Measurements from ENCODE around the gene M1AP. TPM values are rescaled to one million over a fixed set of nuclear protein-coding genes. Genes with fewer than 3 reads are reported as not detected.

The M1AP gene, protein sequence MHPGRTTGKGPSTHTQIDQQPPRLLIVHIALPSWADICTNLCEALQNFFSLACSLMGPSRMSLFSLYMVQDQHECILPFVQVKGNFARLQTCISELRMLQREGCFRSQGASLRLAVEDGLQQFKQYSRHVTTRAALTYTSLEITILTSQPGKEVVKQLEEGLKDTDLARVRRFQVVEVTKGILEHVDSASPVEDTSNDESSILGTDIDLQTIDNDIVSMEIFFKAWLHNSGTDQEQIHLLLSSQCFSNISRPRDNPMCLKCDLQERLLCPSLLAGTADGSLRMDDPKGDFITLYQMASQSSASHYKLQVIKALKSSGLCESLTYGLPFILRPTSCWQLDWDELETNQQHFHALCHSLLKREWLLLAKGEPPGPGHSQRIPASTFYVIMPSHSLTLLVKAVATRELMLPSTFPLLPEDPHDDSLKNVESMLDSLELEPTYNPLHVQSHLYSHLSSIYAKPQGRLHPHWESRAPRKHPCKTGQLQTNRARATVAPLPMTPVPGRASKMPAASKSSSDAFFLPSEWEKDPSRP
- 0.13 TPM for polyA plus RNA-seq (2013, experiment 1 of 2; ENCODE audit: insufficient read length)
- polyA plus RNA-seq (2013, experiment 2 of 2; ENCODE audit: insufficient read length), result 0.22 TPM

DNA sequence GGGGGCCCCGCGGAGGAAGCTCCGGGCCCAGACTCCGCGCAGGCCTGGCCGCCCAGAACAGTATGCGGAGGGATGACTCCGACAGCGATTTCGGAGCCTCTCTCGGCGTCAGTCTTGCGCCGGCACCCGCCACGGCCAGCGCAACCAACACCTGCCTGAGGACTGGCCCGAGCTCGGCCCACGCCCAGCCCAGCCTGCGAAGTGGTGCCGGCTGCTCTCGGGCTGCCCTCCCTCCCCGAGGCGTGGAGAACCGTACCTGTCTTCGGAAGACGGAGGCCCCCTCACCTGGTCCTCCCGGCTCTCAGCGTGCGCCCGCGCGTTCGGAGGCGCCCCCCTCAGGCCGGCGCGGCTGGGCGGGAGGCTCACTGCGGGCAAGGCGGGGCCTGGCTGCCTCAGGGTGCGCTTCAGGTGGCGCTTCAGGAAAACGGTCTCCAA lies at the start of gene M1AP:
M1AP (minus strand) TSS at position 322 of the 435 bp plus-strand sequence. CDS start 8,055 bp downstream, outside the sequence.
- DNase-seq, result no peak

DNA sequence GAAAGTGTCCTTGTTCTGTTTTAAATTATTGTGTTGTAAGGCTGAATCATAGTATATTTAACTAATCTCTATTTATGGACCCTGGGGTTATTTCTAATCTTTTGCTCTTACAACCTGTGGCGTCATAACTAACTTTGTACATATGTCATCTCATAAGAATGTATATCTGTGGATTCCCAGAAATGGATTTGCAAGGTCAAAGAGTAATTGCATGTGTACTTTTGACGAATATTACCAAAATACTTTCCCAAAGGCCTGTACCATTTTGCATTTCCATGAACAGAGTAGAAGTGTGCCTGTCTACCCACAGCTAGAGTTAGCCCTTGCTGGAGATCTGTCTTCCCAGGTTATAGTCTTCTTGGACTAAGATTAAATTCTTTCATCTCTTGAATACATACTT lies 48.7 kb upstream of the M1AP start:
- DNase-seq, result peak; percentile 53

DNA sequence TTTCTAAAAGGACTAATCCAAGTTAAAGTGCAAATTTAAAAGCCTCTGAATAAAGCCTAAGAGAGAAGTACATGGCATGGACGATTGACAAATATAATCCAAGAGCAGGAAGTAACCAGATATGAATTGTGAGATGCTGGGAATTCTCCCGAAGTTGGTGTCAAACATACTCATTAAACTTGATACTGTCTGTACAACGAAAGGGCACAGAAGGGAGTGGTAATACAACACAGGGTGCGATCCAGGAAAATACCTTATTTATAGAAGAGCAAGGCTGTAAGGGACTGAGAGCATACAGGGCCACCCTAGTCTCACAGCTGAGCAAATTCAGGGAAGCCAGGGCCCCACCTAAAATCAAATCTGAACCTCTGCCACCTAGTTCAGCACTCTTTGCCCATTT lies 47.5 kb upstream of the M1AP start:
- DNase-seq, result no peak

DNA sequence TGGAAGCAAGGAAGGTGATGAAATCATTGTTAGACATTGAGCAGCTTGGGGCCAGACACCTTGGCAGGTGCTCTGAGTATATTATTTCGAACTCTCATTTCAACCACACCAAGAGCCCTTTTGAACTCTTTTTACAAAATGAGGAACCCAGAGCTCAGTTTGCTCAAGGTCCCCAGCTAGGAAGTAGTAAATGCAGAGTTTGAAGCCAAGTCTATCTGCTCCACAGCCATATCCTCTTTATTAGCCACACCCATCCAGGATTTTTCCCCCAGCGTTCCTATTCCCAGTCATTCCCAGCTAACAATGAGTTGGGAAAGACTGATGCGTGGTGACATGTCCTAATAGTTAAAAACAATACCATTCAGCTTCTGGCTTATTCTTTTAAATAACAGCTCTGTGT lies 46.2 kb upstream of the M1AP start:
- no peak for DNase-seq

DNA sequence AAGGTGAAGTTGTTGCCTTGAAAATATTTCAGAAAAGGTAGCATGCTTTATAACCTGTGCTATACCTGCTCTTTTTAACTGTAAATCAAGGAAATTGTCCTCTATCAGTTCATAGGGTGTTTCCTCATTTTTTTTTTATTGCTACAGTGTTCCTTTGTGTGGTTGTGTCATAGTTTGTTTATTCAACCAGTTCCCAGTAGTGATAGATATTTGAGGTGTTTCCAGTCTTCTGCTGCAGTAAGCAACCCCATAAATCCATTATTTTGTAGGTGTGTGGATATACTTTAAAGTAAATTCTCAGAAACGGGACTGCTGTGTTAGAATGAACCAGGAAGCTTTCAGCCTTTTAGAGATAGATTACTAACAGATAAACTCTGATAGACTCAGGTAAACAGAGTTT lies 45.5 kb upstream of the M1AP start:
- no peak for DNase-seq

DNA sequence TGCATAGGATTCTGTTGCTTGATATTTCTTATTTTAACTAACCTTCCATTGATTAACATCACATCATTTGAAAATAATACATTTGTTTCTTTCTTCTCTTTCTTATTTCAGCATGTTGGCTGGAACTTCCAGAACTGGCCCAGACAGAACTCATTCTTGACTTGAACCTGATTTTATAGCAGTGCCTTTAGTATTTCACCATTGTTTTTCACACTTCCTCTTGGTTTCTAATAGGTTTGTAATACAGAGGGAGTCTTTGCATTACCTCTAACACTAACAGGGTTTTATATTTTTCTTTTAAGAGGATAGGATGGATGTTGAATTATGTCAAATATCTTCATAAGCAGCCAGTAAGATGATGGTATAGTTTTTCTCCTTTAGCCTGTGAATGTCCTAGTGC lies 45.1 kb upstream of the M1AP start:
- no peak for DNase-seq

DNA sequence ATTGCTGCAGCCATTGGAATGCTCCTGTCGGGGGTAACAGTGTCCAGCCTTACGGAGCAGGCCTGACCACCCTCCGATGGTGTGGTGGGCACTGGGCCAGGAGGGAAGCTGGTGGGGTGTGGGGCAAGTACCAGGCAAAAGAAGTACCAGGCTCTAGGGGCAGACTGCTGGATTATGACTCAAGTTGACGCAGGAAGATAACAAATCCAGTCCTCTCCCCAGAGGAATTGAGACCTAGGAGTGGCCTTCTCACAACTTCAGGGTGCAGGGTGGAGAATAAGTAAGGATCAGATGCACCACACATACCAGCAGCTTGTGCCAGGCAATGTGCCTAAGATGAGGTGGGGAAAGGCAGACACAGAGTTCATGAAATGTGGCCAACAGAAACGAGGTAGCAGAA lies 43.8 kb upstream of the M1AP start:
- DNase-seq, result no peak

DNA sequence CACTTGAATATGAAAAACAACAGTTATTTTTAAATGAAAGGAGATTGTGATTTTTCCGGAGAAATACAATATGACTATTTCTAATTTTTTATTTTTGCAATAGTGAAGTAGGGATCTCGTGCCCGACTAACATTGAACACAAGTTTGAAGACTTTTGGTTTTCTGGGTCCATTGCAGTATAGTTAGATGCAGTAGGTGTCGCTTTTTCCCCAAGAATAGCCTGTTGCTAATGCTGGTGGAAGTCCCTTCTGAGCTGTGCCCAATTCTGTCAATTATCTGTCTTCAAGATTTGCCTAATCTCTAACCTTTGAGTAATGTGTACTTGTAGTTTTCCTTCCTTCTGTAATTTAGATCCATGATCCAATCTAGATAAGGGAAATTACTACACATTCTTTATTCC lies 42.4 kb upstream of the M1AP start:
- peak; percentile 56 for DNase-seq

DNA sequence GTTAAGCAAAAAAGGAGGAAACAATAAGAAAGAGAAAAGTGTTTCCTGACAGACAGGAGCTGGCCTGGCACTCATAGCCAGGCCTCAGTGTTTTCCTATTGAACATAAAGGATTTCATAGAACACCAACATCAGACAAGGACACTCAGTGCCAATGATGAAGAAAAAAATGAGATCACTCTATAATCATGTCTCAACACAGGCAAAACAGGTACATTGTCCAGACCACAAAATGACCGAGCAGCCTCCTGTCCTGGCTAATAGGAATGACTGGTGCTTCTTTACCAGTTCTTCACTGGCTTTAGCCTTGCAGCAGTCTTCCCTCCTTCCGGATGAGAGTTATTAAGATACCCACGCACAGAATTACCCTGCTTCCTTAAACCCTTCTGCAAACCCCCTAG lies 41.5 kb upstream of the M1AP start:
- no peak for DNase-seq

DNA sequence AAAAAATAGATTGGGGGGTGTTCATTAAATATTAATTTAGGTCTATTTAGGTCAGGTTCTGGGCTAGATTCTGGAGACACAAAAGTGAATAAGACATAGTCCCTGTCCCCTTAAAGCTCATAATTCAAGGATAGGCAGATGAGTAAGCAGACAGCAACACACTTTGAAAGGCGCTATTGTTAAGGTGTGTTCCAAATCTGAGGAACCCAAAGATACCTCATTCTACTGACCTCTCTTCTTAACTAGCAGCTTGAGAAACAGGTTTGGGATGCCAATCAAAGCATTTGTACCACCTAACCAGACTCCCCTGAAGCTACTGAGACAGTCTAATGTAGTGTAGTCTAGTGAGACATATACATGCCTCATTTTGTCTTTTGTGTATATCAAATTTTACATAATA lies 40.8 kb upstream of the M1AP start:
- DNase-seq, result no peak

DNA sequence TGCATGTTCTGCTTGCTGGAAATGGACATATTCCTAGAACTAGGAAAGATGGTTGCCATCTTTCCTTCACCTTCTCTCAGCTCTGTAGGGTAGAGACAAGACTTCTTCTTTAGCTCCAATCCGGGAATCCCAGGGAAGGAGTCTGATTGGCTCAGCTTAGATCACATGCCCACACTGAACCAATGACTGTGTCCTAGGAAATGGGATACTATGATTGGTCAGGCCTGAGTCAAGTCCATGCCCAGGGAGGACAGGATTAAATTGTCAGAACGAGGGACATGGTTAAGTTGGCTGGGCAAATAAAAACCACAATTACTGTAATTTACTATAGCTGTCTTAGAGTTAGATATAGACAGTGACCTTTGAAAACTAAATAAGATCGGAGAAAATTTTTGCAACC lies 37.3 kb upstream of the M1AP start:
- no peak for DNase-seq

DNA sequence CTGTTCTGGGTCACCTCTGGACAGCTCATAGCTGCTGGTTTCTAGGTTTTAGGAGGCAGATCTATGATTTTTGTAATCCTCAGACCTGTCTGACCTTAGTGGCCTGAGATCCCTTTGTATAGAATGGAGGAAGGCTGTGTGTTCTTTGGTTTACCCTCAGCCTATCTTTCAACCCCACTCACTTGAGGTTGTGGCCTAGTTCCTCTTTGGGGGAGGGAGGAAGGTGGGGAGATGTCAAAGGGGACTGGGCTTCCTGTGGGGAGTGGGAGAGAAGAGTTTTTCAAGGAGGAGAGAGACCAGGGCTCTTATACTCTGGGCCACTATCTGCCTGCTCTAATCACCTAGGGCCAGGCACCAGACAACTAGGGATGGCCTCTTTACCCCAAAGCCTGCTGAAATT lies 34.4 kb upstream of the M1AP start:
- no peak for DNase-seq

DNA sequence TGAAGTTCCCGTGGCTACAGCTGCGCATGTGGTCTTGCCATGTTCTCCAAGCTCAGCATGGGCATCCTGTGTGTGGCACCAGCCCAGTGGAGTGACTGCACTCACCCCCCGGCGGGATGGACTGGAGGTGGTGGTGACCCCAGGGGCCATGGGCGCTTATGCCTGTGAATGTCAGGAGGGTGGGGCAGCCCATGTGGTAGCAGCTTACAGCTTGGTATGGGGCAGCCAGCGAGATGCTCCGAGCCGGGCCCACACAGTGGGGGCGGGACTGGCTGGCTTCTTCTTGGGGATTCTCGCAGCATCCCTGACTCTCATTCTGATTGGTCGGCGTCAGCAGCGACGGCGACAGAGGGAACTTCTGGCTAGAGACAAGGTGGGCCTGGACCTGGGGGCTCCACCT lies 31.5 kb upstream of the M1AP start:
- DNase-seq, result no peak

DNA sequence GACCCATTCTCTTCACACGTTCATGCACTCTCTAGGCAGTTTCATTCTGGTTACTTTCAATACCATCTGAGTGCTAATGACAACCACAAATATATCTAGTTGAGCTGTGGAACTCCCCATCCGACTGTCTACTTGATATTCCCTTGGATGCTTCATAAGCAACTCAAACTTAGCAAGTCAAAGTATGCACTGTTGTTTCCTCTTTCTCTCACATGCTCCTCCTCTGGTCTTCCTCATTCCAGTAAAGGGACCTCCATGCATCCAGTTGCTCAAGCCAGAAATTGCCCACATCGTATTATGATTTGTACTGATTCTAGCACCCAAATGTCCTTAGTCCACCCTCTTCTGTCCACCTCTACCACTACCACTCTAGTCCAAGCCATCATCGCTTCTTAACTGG lies 28.2 kb upstream of the M1AP start:
- DNase-seq, result no peak

DNA sequence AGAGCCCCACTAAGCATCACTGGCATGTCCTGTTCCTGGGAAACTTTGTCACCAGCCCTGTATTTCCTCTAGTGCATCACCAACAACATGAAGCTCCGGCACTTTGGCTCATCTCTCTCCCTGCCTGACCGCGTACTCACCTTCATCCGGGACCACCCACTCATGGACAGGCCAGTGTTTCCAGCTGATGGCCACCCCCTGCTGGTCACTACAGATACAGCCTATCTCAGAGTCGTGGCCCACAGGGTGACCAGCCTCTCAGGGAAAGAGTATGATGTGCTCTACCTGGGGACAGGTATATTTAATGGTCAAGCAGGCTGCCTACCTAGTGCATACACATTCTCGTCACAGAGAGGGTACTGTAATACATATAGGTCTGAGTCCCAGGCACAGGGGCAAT lies 27.0 kb upstream of the M1AP start:
- no peak for DNase-seq

DNA sequence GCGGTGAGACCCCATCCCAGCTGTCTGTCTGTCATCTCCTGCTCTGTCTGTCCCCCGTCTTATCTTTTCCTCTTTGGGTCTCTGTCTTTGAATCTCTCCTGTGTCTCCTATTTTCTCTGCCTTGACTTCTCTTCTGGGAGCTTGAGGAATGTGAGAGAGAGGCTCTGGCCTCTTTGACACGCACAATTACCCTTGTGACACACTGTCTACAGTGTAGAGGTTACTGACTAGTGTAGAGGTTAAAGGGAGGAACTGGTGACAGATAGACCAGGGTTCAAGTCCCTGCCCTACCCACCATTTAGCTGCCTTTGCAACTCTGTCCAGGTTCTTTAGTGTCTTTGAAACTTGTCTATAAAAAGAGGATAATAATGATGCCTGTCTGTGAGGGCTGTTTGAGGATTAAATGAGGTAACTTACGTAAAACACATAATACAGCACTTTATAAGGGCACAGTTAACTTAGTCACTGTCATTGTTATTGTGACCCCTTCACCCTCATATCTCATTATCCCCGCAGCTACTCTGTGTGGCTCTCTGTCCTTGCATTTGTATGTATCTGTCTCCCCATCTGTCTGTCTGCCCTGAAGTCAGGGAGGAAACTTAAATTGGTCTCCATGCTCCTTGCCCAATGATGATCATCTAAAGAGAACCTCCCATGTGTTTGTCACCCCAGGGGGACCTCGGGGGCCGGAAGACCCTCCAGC lies 25.8 kb upstream of the M1AP start:
- no peak for DNase-seq

DNA sequence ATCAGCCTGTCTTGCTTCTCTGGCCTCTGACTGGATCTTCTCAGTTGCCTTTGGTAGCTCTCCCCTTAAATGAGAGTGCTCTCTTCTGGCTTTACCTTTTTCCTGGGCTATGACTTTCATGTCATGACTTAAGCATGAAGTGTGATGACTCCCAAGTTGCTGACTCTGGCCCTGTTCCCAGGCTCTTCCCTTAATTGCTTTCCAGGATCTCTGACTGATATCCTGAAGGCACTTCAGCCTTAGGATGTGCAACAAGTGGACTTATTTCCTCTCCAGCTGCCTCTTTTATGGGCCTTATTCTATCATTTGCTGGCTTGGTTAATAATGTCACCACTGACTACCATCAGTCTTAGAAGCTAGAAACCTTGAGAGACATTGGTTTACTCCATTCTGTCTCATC lies 23.3 kb upstream of the M1AP start:
- DNase-seq, result peak; percentile 46

DNA sequence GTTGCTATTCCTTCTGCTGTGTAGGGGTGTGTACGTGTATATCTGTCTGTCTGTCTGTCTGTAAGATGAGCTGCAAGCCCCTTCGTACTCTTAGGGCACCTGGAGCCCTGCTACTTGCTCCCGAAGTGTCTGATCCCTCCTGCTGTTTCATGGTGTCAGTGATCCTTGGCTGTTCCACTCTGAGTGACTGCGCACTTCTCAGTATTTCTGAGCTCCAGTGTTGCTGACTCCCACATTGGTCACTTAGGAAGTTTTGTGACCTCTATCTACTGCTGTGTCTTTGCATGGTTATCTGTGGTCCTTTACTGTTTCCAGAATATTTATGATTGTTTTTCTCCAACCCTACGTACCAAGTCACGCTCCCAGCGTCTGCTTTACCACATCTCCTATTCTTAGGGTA lies 22.1 kb upstream of the M1AP start:
- DNase-seq, result no peak

DNA sequence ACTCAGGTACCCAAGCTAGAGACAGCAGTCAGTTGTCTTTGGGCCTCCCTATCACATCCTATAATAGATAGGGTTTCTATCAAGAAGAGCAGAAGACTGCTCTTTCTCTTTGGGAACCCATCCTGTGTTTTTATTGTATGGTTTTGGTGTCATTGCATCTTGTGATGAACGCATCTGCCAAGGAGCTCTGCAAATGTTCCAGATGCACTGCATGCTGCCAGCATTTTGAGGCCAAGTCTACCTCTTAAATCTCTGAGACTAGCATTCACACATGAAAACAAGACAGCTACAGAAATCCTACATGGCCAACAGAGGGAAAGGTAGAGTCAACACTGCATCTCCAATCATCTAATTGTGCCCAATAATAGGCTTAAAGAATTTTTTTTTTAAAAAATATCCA lies 20.0 kb upstream of the M1AP start:
- DNase-seq, result no peak

DNA sequence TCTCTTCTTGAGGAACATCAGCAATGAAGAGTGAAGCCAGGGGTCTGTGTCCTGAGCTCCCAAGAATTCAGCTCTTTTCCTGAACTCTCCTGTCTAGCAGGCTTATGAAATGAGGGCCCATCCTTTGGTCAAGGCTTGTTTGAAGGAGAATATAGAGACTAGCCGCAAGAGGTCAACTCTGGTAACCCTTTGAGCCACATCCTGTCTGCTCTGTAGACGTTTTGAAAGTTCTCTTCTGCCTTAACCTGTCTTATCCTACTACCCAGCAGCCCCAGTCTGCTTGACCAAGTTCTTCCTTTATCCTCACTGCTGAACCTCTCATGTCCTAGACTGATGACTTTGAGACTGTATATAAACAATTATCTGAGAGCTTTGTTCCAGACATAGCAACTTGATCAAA lies 11.3 kb upstream of the M1AP start:
- no peak for DNase-seq

DNA sequence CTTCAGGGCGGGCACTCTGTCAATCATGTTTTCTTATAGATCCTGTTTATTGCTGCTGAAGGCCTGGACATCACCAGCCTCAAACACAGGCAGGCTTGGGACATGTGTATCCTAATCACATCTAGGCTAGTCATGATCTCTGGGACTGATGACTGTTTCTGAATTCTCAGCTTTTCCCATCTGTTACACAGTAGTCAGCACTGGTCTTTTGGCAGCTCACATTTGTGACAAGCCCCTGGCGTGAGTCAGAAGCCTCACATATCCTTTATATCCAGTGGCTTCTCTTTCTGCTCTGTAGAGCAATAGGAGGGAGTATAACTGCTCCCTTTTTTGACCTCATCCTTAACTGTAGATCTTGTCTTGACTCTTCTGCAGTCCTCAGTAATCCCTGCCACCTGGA lies 10.4 kb upstream of the M1AP start:
- peak; percentile 85 for DNase-seq

DNA sequence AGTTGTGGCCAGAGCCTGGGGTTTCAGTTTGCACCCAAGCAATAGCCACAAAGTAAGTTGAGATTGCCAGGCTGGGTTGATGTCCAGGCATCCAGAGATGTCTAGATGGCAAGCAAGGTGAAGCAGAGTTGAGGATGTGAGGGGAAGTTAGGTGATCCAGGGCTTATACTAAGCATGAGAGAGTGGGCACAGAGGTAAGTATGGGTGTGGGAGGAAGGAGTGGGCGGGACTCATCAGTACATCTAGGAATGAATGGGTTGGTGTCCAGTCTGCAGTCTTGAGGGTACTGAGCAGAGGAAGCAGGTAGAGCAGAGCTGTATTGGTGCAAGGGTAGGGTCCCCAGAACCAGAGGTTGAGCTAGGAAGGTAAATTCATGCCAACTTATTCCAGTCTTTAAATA lies 7.4 kb upstream of the M1AP start:
- DNase-seq, result no peak

DNA sequence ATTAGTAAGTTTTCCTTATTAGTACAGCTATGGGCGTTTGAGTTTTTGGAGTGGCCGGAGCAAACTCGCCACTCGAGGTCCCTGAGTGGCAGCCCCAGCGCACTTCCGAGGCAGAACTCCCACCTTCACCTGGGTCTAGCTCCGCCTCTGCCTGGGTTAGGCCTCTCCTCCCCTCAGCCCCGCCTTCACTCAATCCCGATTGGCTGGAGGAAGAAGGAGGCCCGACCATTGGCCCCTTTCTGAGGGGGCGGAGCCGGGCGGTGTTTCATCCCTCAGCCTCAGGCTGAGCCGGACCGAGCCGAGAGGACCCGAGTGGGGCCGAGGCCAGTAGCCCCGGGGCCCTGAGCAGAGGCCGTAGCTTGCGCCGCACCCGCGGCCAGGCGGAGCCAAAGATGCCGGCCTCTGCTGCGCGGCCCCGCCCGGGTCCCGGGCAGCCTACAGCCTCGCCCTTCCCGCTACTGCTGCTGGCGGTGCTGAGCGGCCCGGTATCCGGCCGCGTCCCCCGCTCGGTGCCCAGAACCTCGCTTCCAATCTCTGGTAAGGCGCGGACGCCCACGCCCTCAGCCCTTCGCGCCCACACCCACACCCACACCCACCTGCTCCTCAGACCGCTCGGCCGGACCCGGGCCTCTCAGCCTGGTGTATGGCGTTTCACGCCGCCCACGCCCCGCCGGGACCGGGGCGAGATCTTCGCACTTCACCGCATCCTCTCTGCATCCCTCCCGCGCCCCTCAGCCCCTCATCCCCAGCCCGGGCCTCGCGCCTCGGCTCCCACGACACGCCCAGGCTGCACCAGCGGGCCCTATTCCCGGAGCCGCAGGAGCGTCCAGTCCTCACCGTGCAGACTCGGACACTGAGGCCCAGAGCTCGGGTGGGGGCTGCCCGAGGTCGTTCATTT lies 6.1 kb upstream of the M1AP start, which contains the start of gene SEMA4F:
SEMA4F (plus strand) TSS at position 263 of the 898 bp plus-strand sequence; CDS start at position 393, 130 bp downstream.
- peak; percentile 92 for DNase-seq

All from fibroblast of skin of abdomen (primary cell).